ENCODE results near the gene ADARB2.

ADARB2 gene

GRCh38 chr10:1557081-1557480, 180.2 kb downstream of the ADARB2 start:
- H3K36me3 ChIP-seq (ENCODE audit: control insufficient read depth in 2 of 2, insufficient read depth in 1 of 2, low read length in 2 of 2) = no peaks in the 10 kb centered on the region
- H3K4me1 ChIP-seq (ENCODE audit: control insufficient read depth, insufficient read depth, low read length) = no peaks in the 10 kb centered on the region
- ChIA-PET CTCF (interaction anchor here (0.6 kb wide), 1 partner anchor 101 kb away, joined by 3 read pairs; no protein-coding TSS in a partner anchor), POLR2A (no interaction called here)
- H3K27ac ChIP-seq (ENCODE audit: extremely low read depth, low read depth, low read length) = no peak overlapping the region
- H3K4me3 ChIP-seq (ENCODE audit: low read depth, low read length) = no peak overlapping the region
- TF ChIP-seq, protein P1, sequence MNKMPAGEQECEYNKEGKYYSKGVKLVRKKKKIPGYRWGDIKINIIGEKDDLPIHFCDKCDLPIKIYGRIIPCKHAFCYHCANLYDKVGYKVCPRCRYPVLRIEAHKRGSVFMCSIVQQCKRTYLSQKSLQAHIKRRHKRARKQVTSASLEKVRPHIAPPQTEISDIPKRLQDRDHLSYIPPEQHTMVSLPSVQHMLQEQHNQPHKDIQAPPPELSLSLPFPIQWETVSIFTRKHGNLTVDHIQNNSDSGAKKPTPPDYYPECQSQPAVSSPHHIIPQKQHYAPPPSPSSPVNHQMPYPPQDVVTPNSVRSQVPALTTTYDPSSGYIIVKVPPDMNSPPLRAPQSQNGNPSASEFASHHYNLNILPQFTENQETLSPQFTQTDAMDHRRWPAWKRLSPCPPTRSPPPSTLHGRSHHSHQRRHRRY (tag by site-specific recombination; IDR thresholded peaks at IDR 0.05) = no peak
- TF ChIP-seq ZNF366 (tag by site-specific recombination; conservative IDR thresholded peaks at IDR 0.05) (no peak), ZSCAN5A (tag by site-specific recombination; IDR thresholded peaks at IDR 0.05) (no peak), ZNF571 (tag by site-specific recombination; IDR thresholded peaks at IDR 0.05) (no peak), KLF8 (tag by site-specific recombination; IDR thresholded peaks at IDR 0.05) (no peak)
- H3K9me3 ChIP-seq (ENCODE audit: control insufficient read depth, insufficient read depth, low read depth, low read length) = no peaks in the 10 kb centered on the region

DNA sequence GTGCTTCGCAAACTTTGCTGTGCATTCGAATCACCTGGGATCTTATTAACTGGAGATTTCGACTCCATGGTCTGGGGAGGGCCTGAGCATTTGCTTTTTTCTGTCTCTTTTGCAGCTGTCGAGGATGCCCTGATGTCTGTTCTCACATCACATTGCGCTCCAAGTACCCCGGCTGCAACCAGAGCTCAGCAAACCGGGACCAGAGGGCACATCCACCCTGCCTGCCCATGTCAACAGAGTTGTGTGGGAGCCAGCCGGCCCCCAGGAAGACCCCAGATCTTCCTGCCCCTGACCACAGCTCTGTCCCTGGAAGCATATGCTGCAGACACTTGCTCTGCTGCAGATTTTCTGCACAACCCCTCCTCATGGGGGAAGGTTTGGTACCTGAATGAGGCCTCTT, 180.8 kb downstream of the ADARB2 start:
- H3K27ac ChIP-seq (ENCODE audit: extremely low read depth, low read depth, low read length) = no peak overlapping the region
- no peak overlapping the region for H3K4me3 ChIP-seq (ENCODE audit: low read depth, low read length)
- H3K4me1 ChIP-seq (ENCODE audit: control insufficient read depth, insufficient read depth, low read length) = no peaks in the 10 kb centered on the region
- no peaks in the 10 kb centered on the region for H3K36me3 ChIP-seq (ENCODE audit: control insufficient read depth in 2 of 2, insufficient read depth in 1 of 2, low read length in 2 of 2)
- ChIA-PET POLR2A (no interaction called here), CTCF (no interaction called here)
- no peaks in the 10 kb centered on the region for H3K9me3 ChIP-seq (ENCODE audit: control insufficient read depth, insufficient read depth, low read depth, low read length)
- TF ChIP-seq ZNF785 (tag by site-specific recombination; IDR thresholded peaks at IDR 0.05) (no peak), ZNF239 (tag by site-specific recombination; IDR thresholded peaks at IDR 0.05) (no peak), ZNF621 (tag by site-specific recombination; IDR thresholded peaks at IDR 0.05) (no peak), ZNF221 (tag by site-specific recombination; IDR thresholded peaks at IDR 0.05; ENCODE audit: borderline replicate concordance) (no peak), ZNF248 (tag by site-specific recombination; IDR thresholded peaks at IDR 0.05) (no peak), PRDM1 (tag by site-specific recombination; IDR thresholded peaks at IDR 0.05) (no peak), ZNF202 (tag by site-specific recombination; IDR thresholded peaks at IDR 0.05; ENCODE audit: borderline replicate concordance) (no peak), ZNF426 (tag by site-specific recombination; IDR thresholded peaks at IDR 0.05) (no peak), ZNF354C (tag by site-specific recombination; IDR thresholded peaks at IDR 0.05; ENCODE audit: borderline replicate concordance, low read depth) (no peak), ZNF473 (tag by site-specific recombination; IDR thresholded peaks at IDR 0.05) (no peak), ZNF701 (tag by site-specific recombination; IDR thresholded peaks at IDR 0.05) (no peak), ZNF214 (tag by site-specific recombination; IDR thresholded peaks at IDR 0.05; ENCODE audit: borderline replicate concordance) (no peak), ZSCAN23 (tag by site-specific recombination; IDR thresholded peaks at IDR 0.05) (no peak)
- TF ChIP-seq, protein P2, sequence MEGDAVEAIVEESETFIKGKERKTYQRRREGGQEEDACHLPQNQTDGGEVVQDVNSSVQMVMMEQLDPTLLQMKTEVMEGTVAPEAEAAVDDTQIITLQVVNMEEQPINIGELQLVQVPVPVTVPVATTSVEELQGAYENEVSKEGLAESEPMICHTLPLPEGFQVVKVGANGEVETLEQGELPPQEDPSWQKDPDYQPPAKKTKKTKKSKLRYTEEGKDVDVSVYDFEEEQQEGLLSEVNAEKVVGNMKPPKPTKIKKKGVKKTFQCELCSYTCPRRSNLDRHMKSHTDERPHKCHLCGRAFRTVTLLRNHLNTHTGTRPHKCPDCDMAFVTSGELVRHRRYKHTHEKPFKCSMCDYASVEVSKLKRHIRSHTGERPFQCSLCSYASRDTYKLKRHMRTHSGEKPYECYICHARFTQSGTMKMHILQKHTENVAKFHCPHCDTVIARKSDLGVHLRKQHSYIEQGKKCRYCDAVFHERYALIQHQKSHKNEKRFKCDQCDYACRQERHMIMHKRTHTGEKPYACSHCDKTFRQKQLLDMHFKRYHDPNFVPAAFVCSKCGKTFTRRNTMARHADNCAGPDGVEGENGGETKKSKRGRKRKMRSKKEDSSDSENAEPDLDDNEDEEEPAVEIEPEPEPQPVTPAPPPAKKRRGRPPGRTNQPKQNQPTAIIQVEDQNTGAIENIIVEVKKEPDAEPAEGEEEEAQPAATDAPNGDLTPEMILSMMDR (tag by site-specific recombination; IDR thresholded peaks at IDR 0.05) = no peak
- TF ChIP-seq, protein P3, sequence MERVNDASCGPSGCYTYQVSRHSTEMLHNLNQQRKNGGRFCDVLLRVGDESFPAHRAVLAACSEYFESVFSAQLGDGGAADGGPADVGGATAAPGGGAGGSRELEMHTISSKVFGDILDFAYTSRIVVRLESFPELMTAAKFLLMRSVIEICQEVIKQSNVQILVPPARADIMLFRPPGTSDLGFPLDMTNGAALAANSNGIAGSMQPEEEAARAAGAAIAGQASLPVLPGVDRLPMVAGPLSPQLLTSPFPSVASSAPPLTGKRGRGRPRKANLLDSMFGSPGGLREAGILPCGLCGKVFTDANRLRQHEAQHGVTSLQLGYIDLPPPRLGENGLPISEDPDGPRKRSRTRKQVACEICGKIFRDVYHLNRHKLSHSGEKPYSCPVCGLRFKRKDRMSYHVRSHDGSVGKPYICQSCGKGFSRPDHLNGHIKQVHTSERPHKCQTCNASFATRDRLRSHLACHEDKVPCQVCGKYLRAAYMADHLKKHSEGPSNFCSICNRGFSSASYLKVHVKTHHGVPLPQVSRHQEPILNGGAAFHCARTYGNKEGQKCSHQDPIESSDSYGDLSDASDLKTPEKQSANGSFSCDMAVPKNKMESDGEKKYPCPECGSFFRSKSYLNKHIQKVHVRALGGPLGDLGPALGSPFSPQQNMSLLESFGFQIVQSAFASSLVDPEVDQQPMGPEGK (tag by site-specific recombination; IDR thresholded peaks at IDR 0.05) = no peak
- TF ChIP-seq, protein P4, sequence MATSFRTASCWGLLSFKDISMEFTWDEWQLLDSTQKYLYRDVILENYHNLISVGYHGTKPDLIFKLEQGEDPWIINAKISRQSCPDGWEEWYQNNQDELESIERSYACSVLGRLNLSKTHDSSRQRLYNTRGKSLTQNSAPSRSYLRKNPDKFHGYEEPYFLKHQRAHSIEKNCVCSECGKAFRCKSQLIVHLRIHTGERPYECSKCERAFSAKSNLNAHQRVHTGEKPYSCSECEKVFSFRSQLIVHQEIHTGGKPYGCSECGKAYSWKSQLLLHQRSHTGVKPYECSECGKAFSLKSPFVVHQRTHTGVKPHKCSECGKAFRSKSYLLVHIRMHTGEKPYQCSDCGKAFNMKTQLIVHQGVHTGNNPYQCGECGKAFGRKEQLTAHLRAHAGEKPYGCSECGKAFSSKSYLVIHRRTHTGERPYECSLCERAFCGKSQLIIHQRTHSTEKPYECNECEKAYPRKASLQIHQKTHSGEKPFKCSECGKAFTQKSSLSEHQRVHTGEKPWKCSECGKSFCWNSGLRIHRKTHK (tag by site-specific recombination; IDR thresholded peaks at IDR 0.05) = no peak
- TF ChIP-seq, protein P5, sequence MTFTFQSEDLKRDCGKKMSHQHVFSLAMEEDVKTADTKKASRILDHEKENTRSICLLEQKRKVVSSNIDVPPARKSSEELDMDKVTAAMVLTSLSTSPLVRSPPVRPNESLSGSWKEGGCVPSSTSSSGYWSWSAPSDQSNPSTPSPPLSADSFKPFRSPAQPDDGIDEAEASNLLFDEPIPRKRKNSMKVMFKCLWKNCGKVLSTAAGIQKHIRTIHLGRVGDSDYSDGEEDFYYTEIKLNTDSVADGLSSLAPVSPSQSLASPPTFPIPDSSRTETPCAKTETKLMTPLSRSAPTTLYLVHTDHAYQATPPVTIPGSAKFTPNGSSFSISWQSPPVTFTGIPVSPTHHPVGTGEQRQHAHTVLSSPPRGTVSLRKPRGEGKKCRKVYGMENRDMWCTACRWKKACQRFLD (tag by site-specific recombination; IDR thresholded peaks at IDR 0.05) = no peak
- TF ChIP-seq, protein P6, sequence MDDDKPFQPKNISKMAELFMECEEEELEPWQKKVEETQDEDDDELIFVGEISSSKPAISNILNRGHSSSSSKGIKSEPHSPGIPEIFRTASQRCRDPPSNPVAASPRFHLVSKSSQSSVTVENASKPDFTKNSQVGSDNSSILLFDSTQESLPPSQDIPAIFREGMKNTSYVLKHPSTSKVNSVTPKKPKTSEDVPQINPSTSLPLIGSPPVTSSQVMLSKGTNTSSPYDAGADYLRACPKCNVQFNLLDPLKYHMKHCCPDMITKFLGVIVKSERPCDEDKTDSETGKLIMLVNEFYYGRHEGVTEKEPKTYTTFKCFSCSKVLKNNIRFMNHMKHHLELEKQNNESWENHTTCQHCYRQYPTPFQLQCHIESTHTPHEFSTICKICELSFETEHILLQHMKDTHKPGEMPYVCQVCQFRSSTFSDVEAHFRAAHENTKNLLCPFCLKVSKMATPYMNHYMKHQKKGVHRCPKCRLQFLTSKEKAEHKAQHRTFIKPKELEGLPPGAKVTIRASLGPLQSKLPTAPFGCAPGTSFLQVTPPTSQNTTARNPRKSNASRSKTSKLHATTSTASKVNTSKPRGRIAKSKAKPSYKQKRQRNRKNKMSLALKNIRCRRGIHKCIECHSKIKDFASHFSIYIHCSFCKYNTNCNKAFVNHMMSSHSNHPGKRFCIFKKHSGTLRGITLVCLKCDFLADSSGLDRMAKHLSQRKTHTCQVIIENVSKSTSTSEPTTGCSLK (tag by site-specific recombination; IDR thresholded peaks at IDR 0.05) = no peak
